ENCODE results near the gene C14orf180.

The C14orf180 gene

GRCh38 chr14:104634886-104635570, 55.5 kb downstream of the C14orf180 start:
- TF ChIP-seq SIN3A (IDR thresholded peaks at IDR 0.05; ENCODE audit: borderline replicate concordance, insufficient read depth, low read length) (no peak), TAF1 (IDR thresholded peaks at IDR 0.05; ENCODE audit: borderline replicate concordance, insufficient read depth, low read length) (no peak)

- TF ChIP-seq TAF1 (IDR thresholded peaks at IDR 0.05; ENCODE audit: borderline replicate concordance, insufficient read depth, low read length) (no peak), REST (IDR thresholded peaks at IDR 0.05; ENCODE audit: insufficient read depth in 1 of 2, low read depth in 2 of 2, low read length in 2 of 2) (no peak), FOXP2 (optimal IDR thresholded peaks at IDR 0.05; ENCODE audit: borderline replicate concordance, extremely low read depth, extremely low read length, insufficient read depth) (no peak), SIN3A (IDR thresholded peaks at IDR 0.05; ENCODE audit: borderline replicate concordance, insufficient read depth, low read length) (no peak), POLR2AphosphoS5 (IDR thresholded peaks at IDR 0.05; ENCODE audit: low read depth, low read length) (no peak)
Observed at GRCh38 chr14:104635717-104636116, 56.2 kb downstream of the C14orf180 start.

GRCh38 chr14:104636131-104636530, 56.6 kb downstream of the C14orf180 start:
- TF ChIP-seq TAF1 (IDR thresholded peaks at IDR 0.05; ENCODE audit: borderline replicate concordance, insufficient read depth, low read length) (no peak), REST (IDR thresholded peaks at IDR 0.05; ENCODE audit: insufficient read depth in 1 of 2, low read depth in 2 of 2, low read length in 2 of 2) (no peak), SIN3A (IDR thresholded peaks at IDR 0.05; ENCODE audit: borderline replicate concordance, insufficient read depth, low read length) (no peak), FOXP2 (optimal IDR thresholded peaks at IDR 0.05; ENCODE audit: borderline replicate concordance, extremely low read depth, extremely low read length, insufficient read depth) (no peak), POLR2AphosphoS5 (IDR thresholded peaks at IDR 0.05; ENCODE audit: low read depth, low read length) (no peak)

- TF ChIP-seq REST (IDR thresholded peaks at IDR 0.05; ENCODE audit: insufficient read depth in 1 of 2, low read depth in 2 of 2, low read length in 2 of 2): no peak
- no peak for TF ChIP-seq TAF1 (IDR thresholded peaks at IDR 0.05; ENCODE audit: borderline replicate concordance, insufficient read depth, low read length)
- no peak for TF ChIP-seq FOXP2 (optimal IDR thresholded peaks at IDR 0.05; ENCODE audit: borderline replicate concordance, extremely low read depth, extremely low read length, insufficient read depth)
- TF ChIP-seq POLR2AphosphoS5 (IDR thresholded peaks at IDR 0.05; ENCODE audit: low read depth, low read length): no peak
- TF ChIP-seq SIN3A (IDR thresholded peaks at IDR 0.05; ENCODE audit: borderline replicate concordance, insufficient read depth, low read length): no peak
Observed at GRCh38 chr14:104637546-104638003, 58.0 kb downstream of the C14orf180 start.

GRCh38 chr14:104638190-104638589, 58.6 kb downstream of the C14orf180 start:
- TF ChIP-seq POLR2AphosphoS5 (IDR thresholded peaks at IDR 0.05; ENCODE audit: low read depth, low read length): no peak
- no peak for TF ChIP-seq FOXP2 (optimal IDR thresholded peaks at IDR 0.05; ENCODE audit: borderline replicate concordance, extremely low read depth, extremely low read length, insufficient read depth)
- TF ChIP-seq TAF1 (IDR thresholded peaks at IDR 0.05; ENCODE audit: borderline replicate concordance, insufficient read depth, low read length): no peak
- TF ChIP-seq REST (IDR thresholded peaks at IDR 0.05; ENCODE audit: insufficient read depth in 1 of 2, low read depth in 2 of 2, low read length in 2 of 2): no peak
- no peak for TF ChIP-seq SIN3A (IDR thresholded peaks at IDR 0.05; ENCODE audit: borderline replicate concordance, insufficient read depth, low read length)
